Stimulated activated naive CD8-positive, alpha-beta T cell treated with anti-CD3 and anti-CD28 coated beads, Interleukin-15, Interleukin-2, amounts not matched to agents 100 ng/mL and 50 ng/mL, for 24 hours (primary cell): Measurements from ENCODE around the gene MRPL19.

Source experiments
- H3K27ac Mint-ChIP-seq: one replicate; pipeline ENCODE4 v1.8.0; 2021; ENCODE audit warnings: mild to moderate bottlenecking, mixed read lengths
- H3K27me3 Mint-ChIP-seq: one replicate; pipeline ENCODE4 v1.8.0; 2021; ENCODE audit warnings: mixed read lengths
- H3K36me3 Mint-ChIP-seq: one replicate; pipeline ENCODE4 v1.8.0; 2021; ENCODE audit warnings: low read depth, mixed read lengths
- H3K4me1 Mint-ChIP-seq: one replicate; pipeline ENCODE4 v1.8.0; 2021; ENCODE audit warnings: low read depth, mixed read lengths
- H3K4me3 Mint-ChIP-seq: one replicate; pipeline ENCODE4 v1.8.0; 2021; ENCODE audit warnings: mild to moderate bottlenecking, mixed read lengths
- H3K9me3 Mint-ChIP-seq: one replicate; pipeline ENCODE4 v1.8.0; 2021; ENCODE audit warnings: mixed read lengths

Gene MRPL19

DNA sequence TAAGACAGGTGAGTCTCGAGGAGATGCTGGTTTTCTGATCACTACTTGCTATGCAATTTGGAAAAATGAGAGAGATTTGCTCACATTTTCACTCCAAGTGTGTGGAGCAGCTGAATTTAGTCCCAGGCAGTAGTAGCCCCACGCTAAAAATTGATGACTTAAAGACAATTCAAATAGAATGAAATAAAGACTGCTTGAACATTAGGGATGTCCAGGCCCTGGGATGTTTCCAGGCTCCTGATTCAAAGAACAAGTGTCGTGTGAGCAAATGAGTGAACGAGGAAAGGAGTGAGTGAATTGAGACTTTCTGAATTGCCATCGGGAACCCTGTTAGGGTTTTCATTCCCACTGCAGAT lies 37.3 kb upstream of the MRPL19 start:
- Mint-ChIP-seq H3K9me3 (no peaks in the 10 kb centered on the region), H3K4me3 (no peak overlapping the region), H3K36me3 (no peaks in the 10 kb centered on the region), H3K4me1 (peaks cover 7% of the 10 kb centered on the region), H3K27me3 (peaks cover 62% of the 10 kb centered on the region), H3K27ac (no peak overlapping the region)

DNA sequence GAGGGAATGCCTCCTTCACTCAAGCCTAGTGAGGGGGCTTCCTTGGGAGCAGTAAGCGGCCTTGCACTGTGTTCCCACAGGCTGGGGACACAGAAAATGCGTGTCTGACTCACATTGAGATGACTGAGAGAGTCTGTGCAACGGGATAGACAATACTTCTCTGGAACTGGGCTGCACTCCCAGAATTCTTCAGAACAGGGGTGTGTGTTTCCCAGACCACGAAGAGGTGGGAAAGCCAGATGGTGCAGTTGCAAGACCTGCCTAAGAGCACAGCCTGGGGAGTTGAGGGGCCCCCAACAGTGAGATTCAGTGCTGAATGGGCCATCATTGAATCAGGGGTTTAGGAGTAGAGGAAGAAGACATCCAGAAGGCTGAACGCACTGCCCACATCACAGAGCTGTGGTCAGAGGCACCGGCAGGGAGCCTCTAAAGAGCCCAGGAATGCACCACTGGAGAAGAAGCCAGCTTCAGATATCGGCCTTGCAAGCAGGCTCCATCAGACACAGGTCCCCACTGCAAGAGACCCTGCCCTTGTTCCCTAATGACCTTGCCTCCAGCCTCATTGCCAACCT lies 36.6 kb upstream of the MRPL19 start:
- peaks cover 7% of the 10 kb centered on the region for H3K4me1 Mint-ChIP-seq
- no peak overlapping the region for H3K4me3 Mint-ChIP-seq
- peaks cover 57% of the 10 kb centered on the region for H3K27me3 Mint-ChIP-seq
- H3K36me3 Mint-ChIP-seq = no peaks in the 10 kb centered on the region
- H3K27ac Mint-ChIP-seq = no peak overlapping the region
- no peaks in the 10 kb centered on the region for H3K9me3 Mint-ChIP-seq

DNA sequence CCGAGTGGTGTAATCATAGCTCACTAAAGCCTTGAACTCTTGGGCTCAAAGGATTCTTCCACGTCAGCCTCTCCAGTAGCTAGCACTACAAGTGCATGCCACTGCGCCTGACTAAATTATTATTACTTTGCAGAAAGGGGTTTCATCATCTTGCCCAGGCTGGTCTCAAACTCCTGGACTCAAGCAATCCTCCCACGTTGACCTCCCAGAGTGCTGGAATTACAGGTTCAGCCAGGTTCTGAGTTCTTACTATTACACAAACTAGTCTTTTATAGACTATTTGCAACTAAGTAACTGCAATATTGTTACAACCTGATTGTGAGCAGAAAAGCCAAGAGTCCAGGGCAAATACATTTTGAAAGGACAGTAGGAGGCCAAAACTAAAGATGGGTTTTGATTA lies 35.9 kb upstream of the MRPL19 start:
- Mint-ChIP-seq H3K4me3 (no peak overlapping the region), H3K36me3 (no peaks in the 10 kb centered on the region), H3K4me1 (peaks cover 7% of the 10 kb centered on the region), H3K27me3 (peaks cover 52% of the 10 kb centered on the region), H3K9me3 (no peaks in the 10 kb centered on the region), H3K27ac (no peak overlapping the region)

DNA sequence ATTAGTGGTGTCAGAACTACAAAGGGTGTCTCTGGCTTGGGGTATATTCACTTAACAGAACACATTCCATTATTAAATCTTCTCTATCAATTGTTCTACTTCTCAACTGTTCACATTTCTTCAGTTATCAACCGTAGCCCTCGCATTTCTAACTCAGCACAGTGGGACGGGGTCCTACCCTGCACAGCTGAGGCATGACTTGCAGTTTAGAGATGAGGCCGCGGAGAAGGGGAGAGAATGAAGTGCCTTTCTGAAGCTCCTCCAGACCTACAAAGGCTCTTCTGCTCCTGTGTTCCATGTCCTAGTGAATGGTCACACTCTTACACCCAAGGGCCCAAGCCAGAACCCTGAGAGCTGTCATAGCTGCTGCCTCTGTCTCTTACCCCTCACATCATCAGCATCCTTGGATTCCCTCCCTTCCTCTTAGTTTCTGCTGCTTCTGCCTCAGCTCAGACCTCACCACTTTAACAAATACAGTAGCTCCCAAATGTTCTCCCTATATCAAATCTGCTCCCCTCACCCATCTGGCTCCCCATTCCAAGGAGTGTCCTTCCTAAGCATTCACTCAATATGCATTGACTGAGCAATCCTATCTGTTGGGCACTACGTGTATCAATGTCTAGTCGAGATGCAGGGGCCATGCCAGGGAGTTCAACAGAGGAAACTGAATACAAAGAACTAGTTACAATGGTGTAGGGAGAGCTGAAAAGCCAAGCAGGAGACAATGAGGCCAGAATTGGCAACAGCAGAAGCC lies 34.3 kb upstream of the MRPL19 start:
- no peak overlapping the region for H3K4me3 Mint-ChIP-seq
- no peaks in the 10 kb centered on the region for H3K9me3 Mint-ChIP-seq
- no peak overlapping the region for H3K27ac Mint-ChIP-seq
- H3K27me3 Mint-ChIP-seq = peaks cover 42% of the 10 kb centered on the region
- peaks cover 7% of the 10 kb centered on the region for H3K4me1 Mint-ChIP-seq
- H3K36me3 Mint-ChIP-seq = no peaks in the 10 kb centered on the region

DNA sequence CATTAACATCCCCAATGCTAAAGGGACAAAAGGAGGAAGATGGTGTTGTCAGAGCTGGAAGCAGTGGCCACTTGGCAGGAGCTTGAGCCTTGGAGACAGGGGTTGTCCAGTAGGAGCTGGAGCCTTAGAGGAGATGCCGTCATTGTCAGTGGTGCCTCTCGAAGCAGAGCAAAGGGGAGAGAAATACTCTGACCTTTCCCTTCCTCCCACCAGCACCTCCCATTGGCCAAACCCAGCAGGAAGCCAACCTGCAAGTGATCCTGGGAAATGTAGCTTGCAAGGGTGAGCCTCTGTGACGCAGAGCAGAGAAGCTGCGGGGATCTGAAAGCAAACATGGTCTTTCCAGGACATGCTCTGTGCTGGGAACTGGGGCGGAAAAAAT lies 33.7 kb upstream of the MRPL19 start:
- Mint-ChIP-seq H3K9me3 (no peaks in the 10 kb centered on the region), H3K27me3 (peaks cover 40% of the 10 kb centered on the region), H3K27ac (no peak overlapping the region), H3K36me3 (no peaks in the 10 kb centered on the region), H3K4me1 (peaks cover 7% of the 10 kb centered on the region), H3K4me3 (no peak overlapping the region)

DNA sequence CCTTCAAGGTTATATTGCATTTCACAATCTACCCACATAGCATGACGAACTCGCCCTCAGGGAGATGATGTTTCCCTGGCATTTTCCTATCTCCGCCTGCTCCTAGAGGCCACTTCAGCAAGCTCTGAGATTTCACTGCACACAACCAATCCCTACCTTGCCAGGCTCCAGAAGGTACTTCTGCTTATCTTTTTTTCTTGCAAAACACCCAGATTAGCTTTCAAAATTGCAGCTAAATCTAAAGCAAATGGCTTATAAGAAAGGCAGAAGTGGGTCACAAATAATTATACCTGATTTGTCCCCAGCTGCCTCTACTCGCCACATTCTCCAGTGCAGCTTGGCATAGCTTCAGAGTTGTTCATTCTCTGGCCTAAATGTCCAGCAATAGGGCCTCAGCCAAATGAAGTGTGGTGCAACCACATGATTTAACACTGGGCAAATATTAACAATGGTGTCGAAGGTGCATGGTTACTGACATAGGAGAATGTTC lies 32.4 kb upstream of the MRPL19 start:
- Mint-ChIP-seq H3K27me3 (peaks cover 31% of the 10 kb centered on the region), H3K4me3 (no peak overlapping the region), H3K36me3 (no peaks in the 10 kb centered on the region), H3K4me1 (no peaks in the 10 kb centered on the region), H3K27ac (no peak overlapping the region), H3K9me3 (no peaks in the 10 kb centered on the region)

DNA sequence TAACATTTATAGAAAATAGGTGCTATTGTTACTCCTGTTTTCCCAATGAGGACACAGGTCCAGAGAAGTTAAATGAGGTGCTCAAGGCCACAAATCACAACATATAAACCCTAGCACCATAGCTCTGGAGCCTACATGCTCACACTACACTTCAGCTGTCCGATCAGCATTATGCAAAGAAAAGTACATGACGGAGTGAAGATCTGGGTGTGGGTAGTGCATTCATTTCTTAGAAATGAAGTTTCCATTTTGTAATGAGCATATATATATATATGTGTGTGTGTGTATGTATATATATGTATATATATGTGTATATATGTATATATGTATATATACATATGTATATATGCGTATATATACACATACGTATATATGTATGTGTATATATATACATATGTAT lies 30.2 kb upstream of the MRPL19 start:
- no peaks in the 10 kb centered on the region for H3K4me1 Mint-ChIP-seq
- H3K4me3 Mint-ChIP-seq = no peak overlapping the region

DNA sequence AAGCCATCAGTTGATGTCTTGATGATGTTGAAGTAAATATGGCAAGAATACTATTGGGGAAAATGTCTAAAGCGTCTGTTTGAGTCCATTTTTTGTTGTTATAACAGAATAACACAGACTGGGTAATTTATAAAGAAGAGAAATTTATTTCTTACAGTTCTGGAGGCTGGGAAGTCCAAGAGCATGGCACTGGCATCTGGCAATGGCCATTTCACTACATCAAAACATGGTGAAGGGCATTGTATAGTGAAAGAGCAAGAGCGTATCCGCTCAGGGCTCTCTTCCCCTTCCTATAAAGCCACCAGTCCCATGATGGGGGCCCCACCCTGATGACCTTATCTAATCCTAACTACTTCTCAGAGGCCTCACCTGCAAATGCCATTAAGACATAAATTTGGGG lies 29.6 kb upstream of the MRPL19 start:
- Mint-ChIP-seq H3K27me3 (peaks cover 14% of the 10 kb centered on the region), H3K27ac (no peak overlapping the region), H3K36me3 (no peaks in the 10 kb centered on the region), H3K4me3 (no peak overlapping the region), H3K9me3 (no peaks in the 10 kb centered on the region), H3K4me1 (no peaks in the 10 kb centered on the region)

More for the DNA sequence above, 30.2 kb upstream of the MRPL19 start:
- Mint-ChIP-seq H3K27ac (no peak overlapping the region), H3K36me3 (no peaks in the 10 kb centered on the region), H3K27me3 (peaks cover 18% of the 10 kb centered on the region), H3K9me3 (no peaks in the 10 kb centered on the region)

DNA sequence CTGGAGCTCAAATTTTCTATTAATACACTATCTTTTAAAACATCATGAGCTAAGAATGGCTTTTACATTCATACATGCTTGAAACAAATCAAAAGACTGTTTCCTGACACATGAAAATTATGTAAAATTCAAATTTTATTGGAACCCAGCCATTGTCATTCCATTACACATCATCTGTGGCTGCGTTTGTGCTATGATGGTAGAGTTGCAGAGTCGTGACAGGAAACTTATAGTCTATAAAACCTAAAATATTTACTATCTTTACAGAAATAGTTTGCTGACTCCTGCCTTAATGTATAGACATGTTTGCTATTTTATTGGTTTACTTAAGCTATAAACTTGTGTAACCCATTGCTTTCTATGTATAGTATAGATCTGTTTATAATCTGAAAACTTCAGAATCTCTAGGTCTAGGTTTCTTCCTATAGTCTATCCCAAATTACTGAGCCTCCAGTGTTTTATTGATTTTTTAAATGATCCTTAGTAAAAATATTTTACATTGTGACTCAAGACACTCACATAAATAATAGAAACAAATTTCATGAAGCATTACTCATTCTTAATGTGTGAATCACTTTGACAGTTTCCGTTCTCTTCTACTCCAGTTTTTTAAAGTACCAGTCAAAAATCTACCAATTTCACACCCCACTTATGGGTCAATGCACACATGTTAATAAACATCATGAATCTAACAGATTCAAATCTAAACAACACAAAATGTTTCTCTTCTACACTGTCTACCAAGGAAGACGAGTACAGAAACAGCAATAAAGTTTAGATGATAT lies 26.4 kb upstream of the MRPL19 start:
- Mint-ChIP-seq H3K27me3 (peaks cover 19% of the 10 kb centered on the region), H3K36me3 (no peaks in the 10 kb centered on the region), H3K4me1 (no peaks in the 10 kb centered on the region), H3K4me3 (no peak overlapping the region), H3K27ac (no peak overlapping the region), H3K9me3 (no peaks in the 10 kb centered on the region)

DNA sequence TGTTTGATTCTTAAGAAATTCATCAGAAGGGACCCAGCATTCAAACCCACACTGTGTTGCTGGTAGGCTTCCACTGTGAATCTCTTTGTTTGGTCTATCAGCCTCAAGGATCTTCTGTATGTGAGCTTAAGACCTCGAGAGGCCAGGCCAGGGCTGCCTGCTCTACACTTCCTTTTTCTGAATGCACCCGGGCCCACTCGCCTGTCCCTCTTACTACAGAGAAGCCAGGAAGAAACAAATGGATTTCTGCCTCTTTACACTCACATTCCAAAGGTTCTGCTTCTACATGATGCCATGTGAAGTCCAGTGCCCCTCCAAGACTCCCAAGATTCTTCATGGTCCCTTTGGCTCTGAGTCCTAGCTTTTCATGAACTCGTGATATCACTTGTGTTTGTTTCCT lies 25.4 kb upstream of the MRPL19 start:
- peaks cover 23% of the 10 kb centered on the region for H3K27me3 Mint-ChIP-seq
- H3K27ac Mint-ChIP-seq = no peak overlapping the region
- no peaks in the 10 kb centered on the region for H3K4me1 Mint-ChIP-seq
- no peaks in the 10 kb centered on the region for H3K9me3 Mint-ChIP-seq
- no peak overlapping the region for H3K4me3 Mint-ChIP-seq
- no peaks in the 10 kb centered on the region for H3K36me3 Mint-ChIP-seq

DNA sequence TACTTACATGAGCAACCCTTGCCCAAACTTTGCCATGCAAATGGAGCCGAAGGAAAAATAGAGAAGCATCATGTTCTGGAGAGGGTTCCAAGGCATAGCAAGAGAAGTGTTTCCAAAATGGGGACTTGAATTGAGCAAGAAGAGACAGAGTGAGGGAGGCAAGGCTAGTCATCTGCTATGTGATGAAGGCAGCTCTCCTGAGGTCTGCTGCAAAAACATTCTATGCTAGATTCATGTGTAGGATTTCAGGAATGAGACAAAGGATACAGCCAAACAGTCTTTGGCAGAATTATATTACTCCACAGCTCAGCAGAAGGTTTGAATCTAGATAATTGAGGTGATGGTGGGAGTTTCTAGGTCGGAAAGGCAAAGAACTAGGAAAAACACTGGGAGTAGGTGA lies 24.1 kb upstream of the MRPL19 start:
- Mint-ChIP-seq H3K27me3 (peaks cover 24% of the 10 kb centered on the region), H3K27ac (no peak overlapping the region), H3K4me3 (no peak overlapping the region), H3K4me1 (no peaks in the 10 kb centered on the region), H3K36me3 (no peaks in the 10 kb centered on the region), H3K9me3 (no peaks in the 10 kb centered on the region)

DNA sequence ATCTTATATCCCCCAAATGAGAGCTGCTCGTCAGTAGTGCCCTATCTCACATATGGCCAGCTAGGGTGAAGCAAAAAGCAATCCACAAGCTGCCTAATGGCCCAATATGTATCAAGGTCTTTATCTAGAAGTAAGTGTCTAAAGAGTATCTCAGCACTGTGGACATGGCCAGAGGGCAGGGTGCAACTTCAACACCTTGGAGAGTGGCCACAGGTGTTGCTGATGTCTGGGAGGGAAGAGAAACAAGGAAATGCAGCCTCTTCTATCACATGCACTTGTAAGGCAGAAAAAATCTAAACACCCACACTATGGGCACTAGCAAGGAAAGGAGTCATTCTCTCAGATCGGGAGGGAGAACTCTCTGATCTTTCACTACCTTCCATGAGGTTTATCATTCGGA lies 23.7 kb upstream of the MRPL19 start:
- Mint-ChIP-seq H3K4me3 (no peak overlapping the region), H3K36me3 (no peaks in the 10 kb centered on the region), H3K4me1 (no peaks in the 10 kb centered on the region), H3K9me3 (no peaks in the 10 kb centered on the region), H3K27me3 (peaks cover 20% of the 10 kb centered on the region), H3K27ac (no peak overlapping the region)

DNA sequence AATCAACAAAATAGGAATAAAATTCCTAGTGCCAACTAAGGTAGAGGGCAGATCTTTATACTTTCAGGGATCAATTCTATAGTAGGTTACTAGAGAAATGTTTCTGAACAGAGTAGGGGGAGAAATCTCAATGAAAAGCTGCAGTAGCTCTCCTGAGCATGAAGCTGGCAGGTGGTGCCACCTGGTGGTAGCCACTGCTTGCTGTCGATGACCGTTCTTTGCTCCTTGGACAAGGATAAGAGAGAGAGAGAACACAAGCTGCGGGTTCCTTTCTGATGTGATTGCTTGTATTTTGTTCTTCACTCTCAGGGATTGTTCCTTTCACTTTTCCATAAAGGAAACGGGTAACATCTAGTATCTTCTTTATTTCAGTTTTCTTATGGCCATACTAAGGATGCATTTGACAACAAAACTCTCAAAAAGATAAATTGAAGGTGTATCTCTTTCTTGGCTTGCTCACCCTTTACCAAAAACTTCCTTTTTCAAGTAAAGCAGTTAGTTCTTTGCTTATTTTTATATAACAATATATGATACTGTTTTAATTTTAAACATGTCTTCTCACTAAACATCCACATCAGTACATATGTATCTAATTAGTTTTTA lies 18.6 kb upstream of the MRPL19 start:
- no peaks in the 10 kb centered on the region for H3K4me1 Mint-ChIP-seq
- no peak overlapping the region for H3K27ac Mint-ChIP-seq
- H3K36me3 Mint-ChIP-seq = no peaks in the 10 kb centered on the region
- no peak overlapping the region for H3K4me3 Mint-ChIP-seq
- H3K9me3 Mint-ChIP-seq = no peaks in the 10 kb centered on the region
- H3K27me3 Mint-ChIP-seq = peaks cover 32% of the 10 kb centered on the region

DNA sequence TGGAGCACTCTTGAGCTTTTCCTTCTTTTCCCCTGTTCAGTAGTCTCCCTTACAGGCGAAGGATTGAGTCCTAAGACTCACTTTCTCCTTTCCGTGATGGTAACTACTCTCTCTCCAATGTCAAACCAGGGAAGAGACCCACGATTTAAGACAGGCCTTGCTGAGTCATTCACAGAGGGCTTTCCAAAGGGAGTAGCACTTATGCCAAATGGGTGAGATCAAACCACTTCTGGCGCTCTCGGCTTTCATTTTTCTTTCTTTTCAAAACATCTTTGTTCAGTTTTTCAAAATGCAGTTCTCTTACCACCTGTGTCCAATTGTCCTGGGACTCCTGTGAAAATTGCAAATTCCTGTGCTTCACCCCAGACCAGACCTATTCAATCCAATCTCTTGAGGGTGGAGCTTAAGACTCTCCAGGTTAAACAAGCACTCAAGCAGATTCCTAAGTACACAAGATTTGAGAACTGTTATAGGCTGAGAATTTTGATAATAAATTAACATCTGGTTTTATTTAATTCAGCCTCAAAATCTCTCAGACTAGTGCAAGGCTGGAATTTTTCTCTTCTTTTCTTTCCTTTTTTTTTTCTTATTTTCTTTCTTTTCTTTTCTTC lies 14.4 kb upstream of the MRPL19 start:
- Mint-ChIP-seq H3K9me3 (no peaks in the 10 kb centered on the region), H3K27ac (no peak overlapping the region), H3K27me3 (peaks cover 36% of the 10 kb centered on the region), H3K4me1 (no peaks in the 10 kb centered on the region), H3K36me3 (no peaks in the 10 kb centered on the region), H3K4me3 (no peak overlapping the region)

DNA sequence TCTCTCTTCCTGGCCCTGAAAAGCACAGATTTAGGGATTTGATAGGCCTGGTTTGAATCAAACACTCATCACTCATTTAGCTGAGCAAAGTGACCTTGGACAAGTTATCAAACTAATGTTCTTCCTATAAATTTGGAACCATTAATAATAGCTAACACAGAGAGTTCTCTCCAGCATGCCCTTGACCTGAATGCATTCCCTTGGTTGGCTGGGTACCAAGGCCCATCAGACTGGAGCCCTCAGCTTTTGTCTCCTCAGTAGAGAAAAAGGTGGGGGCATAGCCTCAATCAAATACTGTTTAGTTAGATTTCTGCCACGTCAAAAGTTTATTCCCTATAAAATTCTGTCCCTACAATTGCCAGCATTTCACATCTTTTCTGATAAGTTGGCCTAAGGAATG lies 13.8 kb upstream of the MRPL19 start:
- Mint-ChIP-seq H3K27ac (no peak overlapping the region), H3K27me3 (peaks cover 42% of the 10 kb centered on the region), H3K36me3 (no peaks in the 10 kb centered on the region), H3K4me1 (no peaks in the 10 kb centered on the region), H3K9me3 (no peaks in the 10 kb centered on the region), H3K4me3 (no peak overlapping the region)
